ENCODE data around the gene TIMM50. TPM values are rescaled to one million over a fixed set of nuclear protein-coding genes. Genes with fewer than 3 reads are reported as not detected.

TIMM50 gene
- total RNA-seq, 4 donors from 2014 or later: 50.8 to 53.5 (median 52.4) TPM

DNA sequence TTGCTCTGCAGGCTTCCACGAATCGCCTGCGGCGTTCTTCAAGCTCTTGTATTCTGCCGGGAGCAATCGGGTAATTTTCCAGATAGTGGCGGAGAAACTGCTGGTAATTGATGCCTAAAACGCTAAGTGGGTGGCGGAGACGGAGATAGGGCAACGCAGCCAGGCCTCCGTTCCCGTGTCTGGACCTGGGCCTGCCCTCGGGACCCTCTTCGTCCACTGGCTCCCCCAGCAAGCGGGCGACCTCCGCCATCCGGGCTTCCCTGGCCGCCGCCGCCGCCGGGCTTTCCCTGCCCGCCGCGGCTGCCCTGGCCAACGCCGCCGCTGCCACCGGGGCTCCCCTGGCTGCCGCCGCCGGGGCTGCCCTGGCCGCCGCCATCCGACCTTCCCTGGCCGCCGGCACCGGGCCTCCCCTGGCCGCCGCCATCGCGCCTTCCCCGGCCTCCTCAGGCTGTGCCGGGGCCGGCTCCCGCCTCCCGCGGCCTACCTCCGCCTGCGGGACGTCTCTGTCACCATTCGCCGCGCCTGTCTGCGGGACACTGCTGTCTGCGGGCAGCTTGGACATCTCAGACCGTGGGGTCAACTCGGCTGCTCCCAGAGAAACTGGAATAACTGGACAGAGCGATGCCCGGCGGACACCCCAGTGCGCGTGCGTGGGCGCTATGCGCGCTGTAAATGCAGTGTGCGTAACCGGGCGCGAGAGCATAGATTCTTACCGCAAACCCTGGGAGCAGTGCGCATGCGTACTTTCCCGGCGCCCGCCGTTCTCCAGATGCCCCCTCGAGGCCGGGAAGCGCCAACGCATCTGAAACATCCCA, 59.1 kb downstream of the TIMM50 start, which contains the start of gene EID2:
EID2 (minus strand) TSS at position 644 of the 815 bp plus-strand sequence; CDS start at position 562, 82 bp downstream.
- H3K4me3 ChIP-seq: peak within 1 kb of the TSS; percentile 81 to 82
- H3K27ac ChIP-seq: peak within 1 kb of the TSS; percentile 89 to 99 (median 96)
- H3K4me1 ChIP-seq: peaks cover 6 to 26% (median 17%) of the 10 kb centered on the region in 3 donors
- H3K27me3 ChIP-seq: peaks cover 5% of the 10 kb centered on the region
- no peaks in the 10 kb centered on the region for H3K36me3 ChIP-seq
- no peaks in the 10 kb centered on the region for H3K9me3 ChIP-seq
- peak; percentile 79 to 81 for TF ChIP-seq POLR2A (IDR thresholded peaks at IDR 0.05)
- peak; percentile 91 for TF ChIP-seq POLR2AphosphoS5 (IDR thresholded peaks at IDR 0.05)
- no peak for TF ChIP-seq EP300 (IDR thresholded peaks at IDR 0.05)
- peak; percentile 46 to 94 (median 78) for TF ChIP-seq CTCF (IDR thresholded peaks at IDR 0.05)
- WGBS, 2 donors (ENCODE audit: low coverage in 1 of 2): 0 to 1% methylated on average over 3 to 16 of the region's 84 CpGs
- peak; percentile 98 for ATAC-seq

GRCh38 chr19:39540333-39540673, 59.7 kb downstream of the TIMM50 start:
- WGBS, 2 donors (ENCODE audit: low coverage in 1 of 2): 5 to 10% methylated on average over 6 to 10 of the region's 10 CpGs

More at GRCh38 chr19:39540333-39540673, 59.7 kb downstream of the TIMM50 start:
- peaks cover 9% of the 10 kb centered on the region for H3K27me3 ChIP-seq
- no peak for TF ChIP-seq EP300 (IDR thresholded peaks at IDR 0.05)
- TF ChIP-seq POLR2AphosphoS5 (IDR thresholded peaks at IDR 0.05): no peak
- peak in 1 of 4 experiments; percentile 6 for TF ChIP-seq CTCF (IDR thresholded peaks at IDR 0.05)
- no peak for TF ChIP-seq POLR2A (IDR thresholded peaks at IDR 0.05)
- H3K27ac ChIP-seq: peak overlapping the region in 2 of 4 donors; percentile 94 to 98
- peaks cover 6 to 26% (median 17%) of the 10 kb centered on the region in 3 donors for H3K4me1 ChIP-seq
- H3K4me3 ChIP-seq: peak overlapping the region in 1 of 2 donors; percentile 82
- ATAC-seq: no peak
- no peaks in the 10 kb centered on the region for H3K9me3 ChIP-seq
- no peaks in the 10 kb centered on the region for H3K36me3 ChIP-seq

Other genes starting within 250 kb of the TIMM50 start
- gene IFNL3, start 235.8 kb upstream of the TIMM50 start, total RNA-seq: not detected
- gene IFNL4, start 232.0 kb upstream of the TIMM50 start, total RNA-seq: not detected
- gene IFNL2, start 212.4 kb upstream of the TIMM50 start, total RNA-seq: not detected
- gene IFNL1, start 184.4 kb upstream of the TIMM50 start, total RNA-seq: not detected
- 1 to 10 TPM in 2 of 4 donors, under 1 TPM in 2; 0.16 to 1.5 (median 1.1) TPM for gene LRFN1, start 160.0 kb upstream of the TIMM50 start, total RNA-seq
- 10 to 100 TPM in 3 of 4 donors, 1 to 10 TPM in 1; 5.2 to 19.5 (median 14.8) TPM for gene GMFG, start 144.8 kb upstream of the TIMM50 start, total RNA-seq
- 100 to 1,000 TPM in 1 of 4 donors, 10 to 100 TPM in 3; 68.2 to 121 (median 92.8) TPM for gene SAMD4B, start 138.4 kb upstream of the TIMM50 start, total RNA-seq
- 10 to 100 TPM; 32.8 to 48.0 (median 44.0) TPM for gene PAF1, start 89.7 kb upstream of the TIMM50 start, total RNA-seq
- 10 to 100 TPM; 30.0 to 50.7 (median 36.4) TPM for gene MED29, start 89.5 kb upstream of the TIMM50 start, total RNA-seq
- 100 to 1,000 TPM in 3 of 4 donors, 10 to 100 TPM in 1; 78.6 to 276 (median 158) TPM for gene ZFP36, start 74.0 kb upstream of the TIMM50 start, total RNA-seq
- 10 to 100 TPM; 19.5 to 35.3 (median 23.4) TPM for gene PLEKHG2, start 68.2 kb upstream of the TIMM50 start, total RNA-seq
- 1,000 to 10,000 TPM; 1,023 to 1,769 (median 1,110) TPM for gene RPS16, start 44.9 kb upstream of the TIMM50 start, total RNA-seq
- 10 to 100 TPM; 71.5 to 99.1 (median 87.0) TPM for gene SUPT5H, start 35.3 kb upstream of the TIMM50 start, total RNA-seq
- gene DLL3, start 18.1 kb downstream of the TIMM50 start, total RNA-seq: not detected
- gene SELENOV, start 34.3 kb downstream of the TIMM50 start, total RNA-seq: not detected
- 1 to 10 TPM; 5.0 to 8.3 (median 6.5) TPM for gene EID2B, start 52.0 kb downstream of the TIMM50 start, total RNA-seq
- gene EID2, start 59.3 kb downstream of the TIMM50 start, total RNA-seq: 10 to 100 TPM; 11.4 to 17.3 (median 14.7) TPM
- not detected for gene LGALS13, start 121.7 kb downstream of the TIMM50 start, total RNA-seq
- not detected for gene LGALS16, start 175.1 kb downstream of the TIMM50 start, total RNA-seq
- gene LGALS14, start 223.6 kb downstream of the TIMM50 start, total RNA-seq: not detected